ENCODE measurements around the gene HPCAL1.

HPCAL1 gene

GRCh38 chr2:10269711-10270610 is 32.7 kb upstream of the HPCAL1 start:
- no peak for DNase-seq

GRCh38 chr2:10271509-10271908 is 31.2 kb upstream of the HPCAL1 start:
- no peak for DNase-seq

GRCh38 chr2:10271946-10272345 is 30.8 kb upstream of the HPCAL1 start:
- no peak for DNase-seq

- no peak for DNase-seq
Measured at GRCh38 chr2:10272464-10272863, 30.2 kb upstream of the HPCAL1 start.

- DNase-seq, result no peak
Measured at GRCh38 chr2:10273215-10274175, 29.2 kb upstream of the HPCAL1 start.

GRCh38 chr2:10274376-10274775 is 28.3 kb upstream of the HPCAL1 start:
- no peak for DNase-seq

GRCh38 chr2:10274983-10275802 is 27.5 kb upstream of the HPCAL1 start:
- DNase-seq, result no peak

- DNase-seq, result no peak
Measured at GRCh38 chr2:10276481-10277292, 26.0 kb upstream of the HPCAL1 start.

GRCh38 chr2:10277293-10278028 is 25.2 kb upstream of the HPCAL1 start:
- no peak for DNase-seq

- no peak for DNase-seq
Measured at GRCh38 chr2:10278029-10278762, 24.5 kb upstream of the HPCAL1 start.

GRCh38 chr2:10278763-10279471 is 23.8 kb upstream of the HPCAL1 start:
- no peak for DNase-seq

GRCh38 chr2:10279472-10279870 is 23.2 kb upstream of the HPCAL1 start:
- no peak for DNase-seq

- no peak for DNase-seq
Measured at GRCh38 chr2:10279946-10280463, 22.7 kb upstream of the HPCAL1 start.

GRCh38 chr2:10281891-10282290 is 20.8 kb upstream of the HPCAL1 start:
- no peak for DNase-seq

GRCh38 chr2:10282611-10283105 is 20.0 kb upstream of the HPCAL1 start:
- DNase-seq, result no peak

GRCh38 chr2:10283106-10284062 is 19.3 kb upstream of the HPCAL1 start:
- DNase-seq, result no peak

- DNase-seq, result no peak
Measured at GRCh38 chr2:10284108-10284870, 18.4 kb upstream of the HPCAL1 start.
